ENCODE results near the gene RAB4B. TPM values are rescaled to one million over a fixed set of nuclear protein-coding genes. Genes with fewer than 3 reads are reported as not detected.

RAB4B gene
- total RNA-seq, 1 donor from 2014 or later = 23.6 TPM

DNA sequence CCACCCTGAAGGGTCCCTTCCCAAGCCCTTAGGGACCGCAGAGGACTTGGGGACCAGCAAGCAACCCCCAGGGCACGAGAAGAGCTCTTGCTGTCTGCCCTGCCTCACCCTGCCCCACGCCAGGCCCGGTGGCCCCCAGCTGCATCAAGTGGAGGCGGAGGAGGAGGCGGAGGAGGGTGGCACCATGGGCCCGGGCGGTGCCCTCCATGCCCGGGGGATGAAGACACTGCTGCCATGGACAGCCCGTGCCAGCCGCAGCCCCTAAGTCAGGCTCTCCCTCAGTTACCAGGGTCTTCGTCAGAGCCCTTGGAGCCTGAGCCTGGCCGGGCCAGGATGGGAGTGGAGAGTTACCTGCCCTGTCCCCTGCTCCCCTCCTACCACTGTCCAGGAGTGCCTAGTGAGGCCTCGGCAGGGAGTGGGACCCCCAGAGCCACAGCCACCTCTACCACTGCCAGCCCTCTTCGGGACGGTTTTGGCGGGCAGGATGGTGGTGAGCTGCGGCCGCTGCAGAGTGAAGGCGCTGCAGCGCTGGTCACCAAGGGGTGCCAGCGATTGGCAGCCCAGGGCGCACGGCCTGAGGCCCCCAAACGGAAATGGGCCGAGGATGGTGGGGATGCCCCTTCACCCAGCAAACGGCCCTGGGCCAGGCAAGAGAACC is 22.4 kb downstream of the RAB4B start:
- peak overlapping the region; percentile 95 for H3K4me3 ChIP-seq (ENCODE audit: low read depth, low read length)
- no peak for DNase-seq (ENCODE audit: low read depth)
- TF ChIP-seq, protein P1, sequence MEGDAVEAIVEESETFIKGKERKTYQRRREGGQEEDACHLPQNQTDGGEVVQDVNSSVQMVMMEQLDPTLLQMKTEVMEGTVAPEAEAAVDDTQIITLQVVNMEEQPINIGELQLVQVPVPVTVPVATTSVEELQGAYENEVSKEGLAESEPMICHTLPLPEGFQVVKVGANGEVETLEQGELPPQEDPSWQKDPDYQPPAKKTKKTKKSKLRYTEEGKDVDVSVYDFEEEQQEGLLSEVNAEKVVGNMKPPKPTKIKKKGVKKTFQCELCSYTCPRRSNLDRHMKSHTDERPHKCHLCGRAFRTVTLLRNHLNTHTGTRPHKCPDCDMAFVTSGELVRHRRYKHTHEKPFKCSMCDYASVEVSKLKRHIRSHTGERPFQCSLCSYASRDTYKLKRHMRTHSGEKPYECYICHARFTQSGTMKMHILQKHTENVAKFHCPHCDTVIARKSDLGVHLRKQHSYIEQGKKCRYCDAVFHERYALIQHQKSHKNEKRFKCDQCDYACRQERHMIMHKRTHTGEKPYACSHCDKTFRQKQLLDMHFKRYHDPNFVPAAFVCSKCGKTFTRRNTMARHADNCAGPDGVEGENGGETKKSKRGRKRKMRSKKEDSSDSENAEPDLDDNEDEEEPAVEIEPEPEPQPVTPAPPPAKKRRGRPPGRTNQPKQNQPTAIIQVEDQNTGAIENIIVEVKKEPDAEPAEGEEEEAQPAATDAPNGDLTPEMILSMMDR (conservative IDR thresholded peaks at IDR 0.05; ENCODE audit: low read depth, low read length) = no peak

DNA sequence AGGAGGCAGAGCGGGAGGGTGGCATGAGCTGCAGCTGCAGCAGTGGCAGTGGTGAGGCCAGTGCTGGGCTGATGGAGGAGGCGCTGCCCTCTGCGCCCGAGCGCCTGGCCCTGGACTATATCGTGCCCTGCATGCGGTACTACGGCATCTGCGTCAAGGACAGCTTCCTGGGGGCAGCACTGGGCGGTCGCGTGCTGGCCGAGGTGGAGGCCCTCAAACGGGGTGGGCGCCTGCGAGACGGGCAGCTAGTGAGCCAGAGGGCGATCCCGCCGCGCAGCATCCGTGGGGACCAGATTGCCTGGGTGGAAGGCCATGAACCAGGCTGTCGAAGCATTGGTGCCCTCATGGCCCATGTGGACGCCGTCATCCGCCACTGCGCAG is 22.9 kb downstream of the RAB4B start:
- no peak for DNase-seq (ENCODE audit: low read depth)
- H3K4me3 ChIP-seq (ENCODE audit: low read depth, low read length) = no peak overlapping the region
- TF ChIP-seq, protein P1 (conservative IDR thresholded peaks at IDR 0.05; ENCODE audit: low read depth, low read length) = no peak

DNA sequence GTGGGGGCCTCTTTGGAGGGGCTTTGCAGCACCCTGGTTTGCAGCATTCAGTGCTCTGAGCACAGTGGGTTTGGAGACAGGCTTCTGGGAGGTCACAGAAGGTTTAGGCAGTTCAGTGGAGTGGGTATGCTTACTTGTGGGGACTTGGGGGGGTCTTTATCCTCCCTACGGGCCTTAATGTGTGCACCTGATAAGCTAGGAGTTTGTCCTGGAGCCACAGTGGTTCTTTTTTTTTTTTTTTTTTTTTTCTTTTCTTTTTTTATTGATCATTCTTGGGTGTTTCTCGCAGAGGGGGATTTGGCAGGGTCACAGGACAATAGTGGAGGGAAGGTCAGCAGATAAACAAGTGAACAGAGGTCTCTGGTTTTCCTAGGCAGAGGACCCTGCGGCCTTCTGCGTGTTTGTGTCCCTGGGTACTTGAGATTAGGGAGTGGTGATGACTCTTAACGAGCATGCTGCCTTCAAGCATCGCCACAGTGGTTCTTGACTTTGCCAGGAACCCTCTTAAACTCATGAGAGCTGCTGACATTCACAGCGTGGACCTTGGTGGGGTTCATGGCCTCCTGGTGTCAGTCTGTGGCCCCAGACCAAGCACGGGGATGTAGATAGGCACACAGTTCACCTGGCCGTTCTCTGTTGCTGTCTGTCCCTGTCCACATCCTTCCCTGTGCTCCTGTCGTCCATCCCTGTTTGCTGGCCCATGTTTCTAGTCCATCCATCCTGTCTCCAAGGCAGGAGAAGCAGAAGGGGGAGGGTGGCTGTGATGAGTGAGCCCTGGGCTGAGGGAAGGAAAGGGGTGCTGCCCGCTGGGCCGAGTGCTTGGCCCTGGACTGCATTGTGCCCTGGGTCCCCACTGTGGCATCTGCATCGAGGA is 23.6 kb downstream of the RAB4B start:
- peak overlapping the region; percentile 13 for H3K4me3 ChIP-seq (ENCODE audit: low read depth, low read length)
- no peak for DNase-seq (ENCODE audit: low read depth)
- TF ChIP-seq, protein P1 (conservative IDR thresholded peaks at IDR 0.05; ENCODE audit: low read depth, low read length) = no peak

DNA sequence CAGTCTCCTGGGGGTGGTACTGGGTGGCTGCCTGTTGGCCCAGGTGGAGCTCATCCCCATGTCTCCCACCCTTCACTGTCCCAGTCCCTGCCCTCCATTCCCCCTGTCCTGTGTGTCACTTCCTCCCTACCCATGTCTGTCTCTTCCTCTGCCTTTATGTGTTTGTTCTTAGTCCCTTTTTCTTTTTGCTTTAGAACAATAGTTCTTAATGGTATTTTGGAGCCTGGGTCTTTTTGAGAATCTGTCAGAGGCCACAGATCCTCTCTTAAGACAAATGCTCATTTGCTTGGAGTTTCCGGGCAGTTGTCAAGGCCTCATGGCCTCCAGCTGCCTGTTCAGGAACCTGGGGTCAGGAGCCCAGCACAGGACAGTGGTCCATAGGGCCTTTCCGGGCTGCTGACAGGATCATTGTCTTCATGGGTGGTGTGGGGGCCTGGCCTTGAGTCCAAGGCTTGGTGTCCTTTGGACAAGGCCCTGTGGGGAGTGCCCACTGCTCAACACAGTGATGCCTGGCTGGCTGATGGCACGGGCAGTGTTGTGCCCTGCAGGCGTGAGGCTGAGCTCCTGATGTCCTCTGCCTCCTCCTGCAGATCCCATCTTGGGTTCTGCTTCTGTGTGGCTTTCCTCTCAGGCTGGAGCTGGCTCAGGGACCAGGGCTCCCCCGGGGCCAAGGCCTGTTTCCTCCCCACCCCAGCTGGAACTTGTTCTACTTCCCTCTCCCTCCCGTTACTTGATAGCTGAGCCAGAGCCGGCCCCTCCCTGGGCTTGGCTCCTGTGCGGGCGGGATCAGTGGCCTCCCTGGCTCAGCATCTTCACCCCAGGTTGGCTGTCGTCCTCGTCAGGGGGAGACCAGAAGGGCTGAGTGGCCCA is 24.5 kb downstream of the RAB4B start:
- TF ChIP-seq, protein P1 (conservative IDR thresholded peaks at IDR 0.05; ENCODE audit: low read depth, low read length) = no peak
- no peak for DNase-seq (ENCODE audit: low read depth)
- H3K4me3 ChIP-seq (ENCODE audit: low read depth, low read length) = peak overlapping the region; percentile 13

DNA sequence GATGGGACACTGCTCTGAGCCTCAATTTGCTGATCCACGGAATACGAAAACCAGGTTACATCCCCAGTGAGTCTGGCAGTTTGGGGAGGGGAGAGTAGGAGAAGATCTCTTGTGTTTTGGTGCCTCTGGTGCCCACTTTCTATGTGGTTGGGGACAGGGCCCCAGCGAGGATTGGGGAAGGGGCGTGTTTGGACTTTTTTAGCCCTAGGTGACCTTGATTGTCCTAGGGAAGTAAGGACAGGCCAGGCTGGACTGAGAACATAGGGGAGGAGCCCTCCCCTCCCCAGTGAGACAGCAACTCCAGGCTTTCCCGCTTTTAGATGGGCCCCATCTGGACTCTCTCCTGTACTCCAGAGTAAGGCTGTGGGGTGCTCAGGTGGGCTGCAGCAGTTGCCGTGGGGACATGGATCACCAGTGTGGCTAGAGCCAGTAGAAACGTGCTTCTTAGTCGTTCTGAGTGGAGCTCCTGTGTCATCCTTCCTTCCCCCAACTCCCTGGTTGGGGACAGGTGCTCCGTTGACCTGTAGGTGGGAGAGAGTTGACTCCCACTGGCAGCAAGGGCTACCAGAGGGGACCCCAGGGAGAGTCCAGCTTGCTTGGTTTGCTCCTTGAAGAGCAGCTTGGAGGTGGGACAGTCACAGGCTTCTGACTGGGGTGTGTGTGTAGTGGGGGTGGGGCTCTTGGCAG is 25.3 kb downstream of the RAB4B start:
- DNase-seq (ENCODE audit: low read depth) = no peak
- no peak overlapping the region for H3K4me3 ChIP-seq (ENCODE audit: low read depth, low read length)
- TF ChIP-seq, protein P1 (conservative IDR thresholded peaks at IDR 0.05; ENCODE audit: low read depth, low read length) = no peak
